Measurements from ENCODE around the gene ATL2.

DNA sequence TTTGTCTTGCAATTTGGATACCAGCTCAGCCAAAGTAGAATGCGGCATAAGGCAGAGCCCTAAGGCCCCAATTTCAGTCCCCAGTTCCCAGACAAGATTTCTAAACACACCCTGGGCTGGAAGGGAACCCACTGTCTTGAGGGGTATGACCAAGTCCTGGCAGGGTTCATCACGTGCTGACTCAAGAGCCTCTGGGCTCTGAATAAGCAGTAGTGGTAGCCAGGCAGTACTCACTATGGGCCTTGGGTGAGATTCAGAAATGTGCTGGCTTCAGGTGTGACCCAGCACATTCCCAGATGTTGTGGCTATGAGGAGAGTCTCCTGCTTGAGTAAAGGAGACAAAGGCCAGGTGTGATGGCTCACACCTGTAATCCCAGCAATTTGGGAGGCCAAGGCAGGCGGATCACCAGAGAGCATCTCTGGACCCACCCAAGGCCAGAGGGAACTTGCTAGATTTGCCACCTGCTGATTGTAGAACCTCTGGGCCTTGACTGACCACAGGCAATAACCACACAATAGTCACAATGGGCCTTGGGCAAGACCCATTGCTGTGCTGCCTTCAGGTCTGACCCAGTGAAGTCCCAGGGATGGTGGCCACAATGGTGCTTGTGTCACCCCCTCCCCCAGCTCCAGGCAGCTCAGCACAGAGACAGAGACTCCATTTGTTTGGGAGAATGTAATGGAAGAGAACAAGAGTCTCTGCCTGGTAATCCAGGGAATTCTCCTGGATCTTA is 74.9 kb downstream of the ATL2 start:
- TF ChIP-seq, protein P1, sequence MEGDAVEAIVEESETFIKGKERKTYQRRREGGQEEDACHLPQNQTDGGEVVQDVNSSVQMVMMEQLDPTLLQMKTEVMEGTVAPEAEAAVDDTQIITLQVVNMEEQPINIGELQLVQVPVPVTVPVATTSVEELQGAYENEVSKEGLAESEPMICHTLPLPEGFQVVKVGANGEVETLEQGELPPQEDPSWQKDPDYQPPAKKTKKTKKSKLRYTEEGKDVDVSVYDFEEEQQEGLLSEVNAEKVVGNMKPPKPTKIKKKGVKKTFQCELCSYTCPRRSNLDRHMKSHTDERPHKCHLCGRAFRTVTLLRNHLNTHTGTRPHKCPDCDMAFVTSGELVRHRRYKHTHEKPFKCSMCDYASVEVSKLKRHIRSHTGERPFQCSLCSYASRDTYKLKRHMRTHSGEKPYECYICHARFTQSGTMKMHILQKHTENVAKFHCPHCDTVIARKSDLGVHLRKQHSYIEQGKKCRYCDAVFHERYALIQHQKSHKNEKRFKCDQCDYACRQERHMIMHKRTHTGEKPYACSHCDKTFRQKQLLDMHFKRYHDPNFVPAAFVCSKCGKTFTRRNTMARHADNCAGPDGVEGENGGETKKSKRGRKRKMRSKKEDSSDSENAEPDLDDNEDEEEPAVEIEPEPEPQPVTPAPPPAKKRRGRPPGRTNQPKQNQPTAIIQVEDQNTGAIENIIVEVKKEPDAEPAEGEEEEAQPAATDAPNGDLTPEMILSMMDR (IDR thresholded peaks at IDR 0.05; ENCODE audit: low read depth, low read length), result no peak
- TF ChIP-seq POLR2A (IDR thresholded peaks at IDR 0.05; ENCODE audit: extremely low read depth, insufficient read length) (no peak), MYC (IDR thresholded peaks at IDR 0.05; ENCODE audit: low read depth, low read length) (no peak), MAX (IDR thresholded peaks at IDR 0.05; ENCODE audit: low read depth, low read length) (no peak)

Data from NB4 (cell line).